GM12891 (cell line): ENCODE results near the gene IFIT5.

ENCODE experiments used
- PAX5 ChIP-seq: IDR thresholded peaks from 2 replicates; pipeline ENCODE4 v1.6.1; 2011; ENCODE audit warnings: low read length, moderate library complexity, mild to moderate bottlenecking; ENCODE audit not compliant: insufficient read depth, severe bottlenecking
- POLR2A ChIP-seq: IDR thresholded peaks from 2 replicates; pipeline ENCODE4 v1.6.1; 2011; ENCODE audit warnings: low read depth, low read length, control low read depth
- POLR2AphosphoS5 ChIP-seq: IDR thresholded peaks from 2 replicates; pipeline ENCODE4 v1.6.1; 2011; ENCODE audit warnings: low read depth, low read length, control low read depth
- POU2F2 ChIP-seq: IDR thresholded peaks from 2 replicates; pipeline ENCODE4 v1.6.1; 2011; ENCODE audit warnings: low read depth, mild to moderate bottlenecking, control low read depth, low read length, moderate library complexity
- SPI1 ChIP-seq: IDR thresholded peaks from 2 replicates; pipeline ENCODE4 v1.6.1; 2011; ENCODE audit warnings: low read depth, low read length, control low read depth
- TAF1 ChIP-seq: IDR thresholded peaks from 2 replicates; pipeline ENCODE4 v1.6.1; 2011; ENCODE audit warnings: low read depth, low read length, control low read depth

DNA sequence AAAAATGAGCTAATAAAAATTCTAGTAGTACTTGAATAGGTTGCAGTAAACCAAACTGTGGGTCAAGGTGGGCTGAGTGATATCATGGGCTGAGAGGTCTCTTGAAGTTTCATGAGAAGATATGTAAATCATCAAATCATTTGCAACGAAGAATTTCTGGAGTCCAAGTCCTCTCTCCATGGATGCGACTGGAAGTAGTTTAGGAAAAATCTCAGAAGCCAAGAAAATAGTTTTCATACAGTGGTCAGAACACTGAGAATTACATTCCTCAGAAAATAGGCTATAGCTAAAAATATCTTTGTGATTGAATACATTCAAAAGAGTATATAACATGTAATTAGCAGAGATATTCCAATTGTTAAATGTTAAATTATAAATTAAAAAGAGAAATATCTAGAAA is 25.6 kb upstream of the IFIT5 start:
- no peak for TF ChIP-seq POLR2A
- no peak for TF ChIP-seq TAF1
- no peak for TF ChIP-seq POLR2AphosphoS5
- no peak for TF ChIP-seq POU2F2
- TF ChIP-seq SPI1: no peak
- TF ChIP-seq PAX5: no peak
